ENCODE data around the gene PARD3. TPM values are rescaled to one million over a fixed set of nuclear protein-coding genes. Genes with fewer than 3 reads are reported as not detected.

Gene PARD3
- total RNA-seq, 1 donor from 2014 or later, result 0.93 TPM

DNA sequence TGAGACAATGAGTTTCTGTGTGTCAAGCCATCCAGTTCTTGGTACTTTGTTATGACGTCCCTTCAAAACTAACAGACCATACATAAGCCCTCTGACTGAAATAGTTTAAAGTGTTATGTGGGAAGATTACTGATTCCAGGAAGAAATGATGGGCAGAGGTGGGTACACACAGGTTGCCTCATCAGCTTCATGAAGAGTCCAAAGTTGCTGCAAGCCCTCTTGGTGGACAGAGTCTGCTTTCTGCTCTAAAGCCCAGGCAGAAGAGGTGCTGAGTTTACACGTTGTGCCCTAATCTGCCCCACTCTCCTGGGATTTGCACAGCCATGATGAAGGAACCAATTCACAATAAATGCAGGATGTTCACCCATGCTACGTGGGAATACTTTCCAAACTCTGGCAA lies 187.4 kb downstream of the PARD3 start:
- intact Hi-C loops (cut with micrococcal nuclease), result no loop called here

DNA sequence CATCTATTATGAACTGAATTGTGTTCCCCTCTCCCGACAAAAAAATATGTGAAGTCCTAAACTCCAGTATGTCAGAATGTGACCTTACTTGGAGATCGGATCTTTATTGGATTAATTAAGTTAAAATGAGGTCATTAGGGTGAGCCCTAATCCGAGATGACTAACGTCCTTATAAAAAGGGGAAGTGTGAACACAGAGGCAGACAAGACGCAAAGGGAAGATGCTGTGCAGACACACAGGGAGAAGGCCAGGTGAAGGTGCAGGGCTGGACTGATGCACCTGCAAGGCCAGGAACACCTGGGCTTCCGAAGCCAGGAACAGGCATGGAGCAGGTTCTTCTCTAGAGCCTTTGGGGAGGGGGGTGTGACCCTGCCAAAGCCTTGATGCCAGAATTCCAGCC lies 187.8 kb downstream of the PARD3 start:
- intact Hi-C loops (cut with micrococcal nuclease), result no loop called here

DNA sequence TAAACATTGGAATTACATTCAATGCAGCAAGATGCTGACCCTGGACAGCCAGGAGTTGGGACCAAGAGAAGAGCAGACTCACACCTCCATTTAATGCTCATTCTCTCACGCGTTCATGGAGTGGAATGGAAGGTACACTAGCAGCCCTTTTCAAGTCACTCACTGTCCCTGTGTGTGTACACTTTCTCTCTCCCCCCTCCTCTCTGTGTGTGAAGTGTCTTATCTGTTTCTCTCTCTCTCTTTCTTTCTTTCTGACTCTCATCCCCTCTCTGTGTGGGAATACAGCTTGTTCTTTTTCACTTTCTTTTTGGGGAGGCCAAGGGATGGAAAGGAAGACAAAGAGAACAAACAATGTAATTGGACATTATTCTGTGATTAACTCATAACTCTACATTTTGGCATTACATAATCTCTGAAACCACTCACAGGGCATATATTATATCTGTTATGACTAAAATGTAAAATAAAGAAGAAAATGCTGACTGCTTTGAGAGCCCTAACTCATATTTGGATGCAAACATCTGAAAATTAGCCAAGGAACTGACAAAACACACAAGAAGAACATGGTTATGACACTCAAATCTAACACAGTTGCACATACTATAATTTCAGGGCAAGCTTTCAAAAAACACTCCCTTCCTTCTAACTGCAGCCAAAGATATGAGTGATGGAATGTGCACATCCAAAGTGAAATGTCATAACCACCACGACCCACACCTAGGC lies 188.8 kb downstream of the PARD3 start:
- intact Hi-C loops (cut with micrococcal nuclease), result no loop called here

DNA sequence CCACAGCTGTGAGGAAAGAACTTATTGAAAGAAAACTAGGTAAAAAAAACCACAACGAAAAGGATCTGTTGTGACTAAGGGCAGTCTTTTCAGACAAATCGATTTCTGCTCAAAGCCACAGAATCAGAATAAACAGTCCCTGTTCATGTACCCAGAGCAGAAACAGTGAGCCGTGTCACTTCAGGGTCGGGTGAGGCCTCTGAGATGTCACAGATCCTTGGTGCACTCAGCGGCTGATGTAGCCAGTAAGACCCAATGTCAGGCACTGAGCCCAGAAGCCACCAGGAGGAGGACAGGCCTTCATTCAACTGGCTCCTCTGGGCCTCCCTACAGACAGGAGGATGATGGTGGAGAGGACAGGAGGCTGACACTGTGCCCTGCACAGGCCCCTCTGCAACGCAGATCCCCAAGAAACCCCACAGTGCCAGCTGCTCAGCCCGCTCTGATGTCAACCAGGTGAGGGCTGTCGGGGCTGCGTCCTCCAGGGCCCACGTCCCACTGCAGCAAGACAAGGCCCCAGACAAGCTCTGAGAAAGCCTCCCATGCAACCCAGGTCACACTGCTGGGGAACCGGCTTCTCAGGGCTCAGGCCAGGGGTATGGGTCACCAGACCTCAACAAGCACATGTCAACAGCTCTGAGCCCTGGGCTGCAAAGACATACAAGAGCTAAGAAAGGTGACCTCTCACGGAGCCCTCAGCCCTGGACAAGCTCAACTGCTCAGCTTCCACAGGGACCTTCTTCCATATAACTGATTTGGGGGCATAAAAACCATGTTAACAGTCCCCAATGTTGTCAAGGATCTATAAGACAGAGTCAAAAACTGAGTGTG lies 190.6 kb downstream of the PARD3 start:
- intact Hi-C loops (cut with micrococcal nuclease), result no loop called here

DNA sequence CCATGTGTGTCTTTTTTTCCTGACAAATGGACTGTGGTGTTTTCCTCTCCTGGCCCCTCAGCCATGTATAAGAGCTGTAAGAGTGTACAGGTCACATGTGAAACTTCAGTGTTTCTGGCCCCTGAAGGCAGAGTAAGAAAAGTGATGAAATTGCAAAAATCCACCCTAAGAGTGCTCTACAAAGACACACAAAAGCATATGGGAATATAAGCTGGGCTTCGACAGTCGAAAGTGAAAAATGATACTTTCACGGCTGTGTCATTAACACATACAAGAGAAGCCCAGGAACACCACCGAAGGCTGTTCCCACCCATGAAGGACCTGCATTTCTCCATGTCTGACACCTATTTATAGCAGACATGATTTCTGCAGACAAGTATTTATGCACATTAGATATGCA lies 192.2 kb downstream of the PARD3 start:
- intact Hi-C loops (cut with micrococcal nuclease), result no loop called here

DNA sequence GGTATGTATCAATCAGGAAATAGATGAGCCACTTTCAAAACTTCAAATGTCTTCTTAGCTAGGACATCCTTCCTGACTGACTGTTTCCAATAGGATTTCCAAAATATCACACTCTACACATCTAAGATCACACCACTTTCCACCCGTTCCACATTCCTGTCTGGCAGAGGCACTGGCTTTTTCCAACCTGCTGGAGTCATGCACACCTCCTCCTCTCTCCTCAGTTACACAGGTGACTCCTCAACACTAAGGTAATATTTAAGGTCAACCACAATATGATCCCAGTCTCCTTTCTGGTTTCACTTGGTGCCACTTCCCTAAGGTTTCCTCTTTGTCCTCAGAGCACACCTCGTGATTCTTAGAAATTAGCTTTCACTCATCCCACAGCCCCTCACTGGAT lies 196.5 kb downstream of the PARD3 start:
- intact Hi-C loops (cut with micrococcal nuclease), result no loop called here

DNA sequence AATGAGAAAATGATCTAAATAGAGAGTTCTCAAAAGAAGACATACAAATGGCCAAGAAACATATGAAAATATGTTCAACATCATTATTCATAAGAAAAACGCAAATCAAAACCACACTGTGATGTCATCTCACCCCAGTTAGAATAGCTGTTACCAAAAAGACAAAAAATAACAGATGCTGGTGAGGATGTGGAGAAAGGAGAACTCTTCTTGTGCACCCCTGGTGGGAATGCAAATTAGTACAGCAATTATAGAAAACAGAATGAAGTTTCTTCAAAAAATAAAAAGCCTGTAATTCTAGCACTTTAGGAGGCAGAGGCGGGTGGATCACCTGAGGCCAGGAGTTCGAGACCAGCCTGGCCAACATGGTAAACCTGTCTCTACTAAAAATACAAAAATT lies 199.3 kb downstream of the PARD3 start:
- intact Hi-C loops (cut with micrococcal nuclease), result no loop called here

DNA sequence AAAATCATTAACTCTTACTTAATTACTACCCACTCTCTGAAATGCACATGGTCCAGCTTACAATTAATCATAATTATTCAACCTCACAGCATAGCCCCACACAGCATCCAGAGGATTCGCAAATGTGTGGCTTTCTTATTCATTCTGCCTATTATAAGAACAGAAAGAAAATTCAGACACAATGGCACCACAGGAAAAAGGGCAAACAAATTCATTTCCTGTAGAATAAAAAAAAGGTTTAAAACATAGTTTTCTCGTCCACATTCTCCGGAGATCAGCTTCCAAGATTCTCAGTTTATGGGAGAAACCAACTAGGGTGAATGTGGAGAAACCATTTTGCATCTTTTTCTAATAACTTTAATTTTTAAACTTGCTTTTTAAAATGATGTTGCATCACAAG lies 201.6 kb downstream of the PARD3 start:
- intact Hi-C loops (cut with micrococcal nuclease), result no loop called here

DNA sequence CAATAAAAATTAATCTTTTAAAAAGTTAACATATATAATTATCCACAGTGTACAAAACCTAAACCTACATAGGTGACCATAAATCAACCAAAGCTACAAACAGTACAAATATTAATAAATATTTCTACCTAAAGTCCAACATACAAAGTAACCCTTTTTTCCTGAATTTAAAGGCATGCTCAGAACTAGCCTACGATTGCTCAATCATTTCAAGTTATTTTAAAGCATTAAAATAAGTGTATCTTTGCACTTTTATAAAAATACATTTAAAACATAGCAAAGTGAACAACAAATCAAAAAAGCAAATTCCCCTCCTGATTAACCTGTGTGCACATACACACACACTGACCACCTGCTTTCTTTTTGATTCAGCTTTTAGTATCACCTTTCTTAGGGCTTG lies 202.2 kb downstream of the PARD3 start:
- intact Hi-C loops (cut with micrococcal nuclease), result no loop called here

DNA sequence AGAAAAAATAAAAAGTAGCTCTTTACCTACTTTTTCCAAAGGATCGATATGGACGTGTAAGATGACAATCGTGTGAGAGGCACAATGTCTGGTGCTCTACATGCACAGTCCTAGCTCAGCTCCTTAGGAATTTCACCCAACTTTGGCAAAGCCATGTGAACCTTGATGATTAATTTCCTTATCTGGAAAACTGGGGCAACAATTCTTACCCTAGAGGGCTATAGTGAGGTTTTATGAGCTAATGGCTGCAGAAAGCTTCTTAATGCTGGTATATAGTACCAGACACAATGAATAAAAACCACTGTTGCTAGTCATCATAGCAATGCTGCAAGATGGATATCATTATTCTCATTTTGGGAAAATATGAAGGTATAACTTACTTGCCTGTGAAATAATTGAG lies 202.7 kb downstream of the PARD3 start:
- intact Hi-C loops (cut with micrococcal nuclease), result no loop called here

DNA sequence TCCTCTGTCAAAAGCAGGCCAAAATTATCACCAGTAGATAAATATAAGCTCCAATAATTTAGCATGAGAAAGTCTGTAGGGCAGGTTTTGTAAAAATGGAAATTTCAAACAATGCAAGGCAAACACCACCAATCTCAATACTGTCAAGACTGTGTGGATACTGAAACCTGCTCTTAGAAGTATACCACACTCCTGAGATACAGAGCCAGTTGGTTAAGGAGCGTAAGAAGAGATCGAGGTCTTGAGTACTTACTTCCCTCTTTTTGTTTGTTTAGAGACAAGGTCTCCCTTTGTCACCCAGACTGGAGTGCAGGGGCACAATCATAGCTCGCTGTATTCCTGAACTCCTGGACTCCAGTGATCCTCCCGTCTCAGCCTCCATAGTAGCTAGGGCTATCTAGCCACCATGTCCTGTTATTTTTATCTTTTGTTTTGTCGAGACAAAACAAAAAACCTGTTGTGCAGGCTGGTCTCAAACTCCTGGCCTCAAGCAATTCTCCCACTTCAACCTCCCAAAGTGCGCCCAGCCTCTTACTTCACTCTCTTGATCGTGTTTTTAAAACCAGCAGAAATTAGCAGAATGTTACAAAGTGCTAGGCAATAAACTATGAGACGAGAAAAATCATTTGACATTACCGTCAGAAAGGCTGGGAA lies 205.7 kb downstream of the PARD3 start:
- intact Hi-C loops (cut with micrococcal nuclease), result no loop called here

DNA sequence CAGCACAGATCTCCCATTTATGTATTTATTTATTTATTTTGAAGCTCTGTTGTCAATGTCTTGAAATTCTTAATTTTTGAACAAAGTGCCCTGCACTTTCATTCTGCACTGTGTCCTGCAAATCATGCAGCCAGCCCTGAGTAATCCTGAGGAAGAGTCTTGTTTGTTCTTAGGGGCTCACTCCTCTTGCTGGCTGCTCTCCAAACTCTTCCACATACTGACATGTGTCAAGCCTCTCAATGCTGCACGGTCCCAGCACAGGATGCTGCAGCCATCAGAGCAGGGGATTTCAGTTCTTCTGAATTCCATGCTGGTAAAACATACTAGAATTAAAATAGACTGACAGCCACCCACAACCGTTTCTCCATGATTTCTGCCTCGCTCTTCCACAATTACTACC lies 207.2 kb downstream of the PARD3 start:
- intact Hi-C loops (cut with micrococcal nuclease), result no loop called here

DNA sequence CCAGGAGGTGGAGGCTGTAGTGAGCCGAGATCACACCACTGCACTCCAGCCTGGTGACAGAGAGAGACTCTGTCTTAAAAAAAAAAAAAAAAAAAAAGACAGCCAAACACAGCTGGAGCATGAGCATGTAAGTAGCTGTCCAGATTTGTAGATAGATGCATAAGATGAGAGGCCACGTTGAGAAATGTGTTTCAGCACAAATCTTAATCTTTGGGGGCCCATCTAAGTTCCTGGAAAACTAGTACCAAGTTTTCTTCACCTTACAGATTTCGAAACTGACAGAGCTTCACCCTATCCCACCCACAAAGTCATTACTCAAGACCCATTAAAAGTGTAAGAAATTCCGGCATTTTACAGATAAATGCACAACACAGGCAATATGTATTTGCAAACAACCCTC lies 208.2 kb downstream of the PARD3 start:
- intact Hi-C loops (cut with micrococcal nuclease), result no loop called here

DNA sequence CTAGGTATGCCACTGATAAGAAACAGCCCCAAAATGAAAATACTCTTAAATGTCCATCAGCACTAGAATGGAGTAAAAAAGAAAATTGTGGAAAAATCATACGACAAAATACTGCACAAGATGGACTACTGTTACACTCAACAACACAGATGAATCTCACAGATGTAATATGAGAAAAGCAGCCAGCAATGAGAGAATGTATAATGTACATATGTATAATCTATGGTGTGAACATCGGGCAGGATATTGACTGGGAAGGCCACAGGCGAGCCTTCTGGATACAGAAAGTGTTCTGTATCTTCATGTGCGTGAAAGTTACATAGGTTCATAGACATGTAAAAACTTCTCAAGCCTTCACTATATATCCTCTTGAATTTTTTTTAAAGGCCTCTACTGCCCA lies 212.6 kb downstream of the PARD3 start:
- intact Hi-C loops (cut with micrococcal nuclease), result no loop called here

DNA sequence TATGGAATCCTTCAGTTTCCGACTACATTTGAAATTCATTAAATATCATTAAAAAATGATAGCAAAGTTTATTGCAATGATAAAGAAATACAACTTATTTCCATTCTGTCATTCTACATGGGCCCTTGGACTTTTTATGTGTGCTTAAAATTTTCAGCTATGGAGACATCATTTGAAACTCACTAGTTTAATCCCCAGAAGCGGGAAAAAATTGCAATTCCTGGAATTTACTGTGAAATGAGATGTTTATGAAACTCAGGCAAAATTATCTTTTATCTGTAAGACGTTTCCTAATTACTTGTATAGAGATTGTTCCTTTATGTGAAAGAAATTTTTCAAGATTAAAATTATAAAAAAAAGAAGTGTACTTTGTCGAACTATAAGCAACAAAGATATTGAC lies 213.4 kb downstream of the PARD3 start:
- intact Hi-C loops (cut with micrococcal nuclease), result no loop called here

DNA sequence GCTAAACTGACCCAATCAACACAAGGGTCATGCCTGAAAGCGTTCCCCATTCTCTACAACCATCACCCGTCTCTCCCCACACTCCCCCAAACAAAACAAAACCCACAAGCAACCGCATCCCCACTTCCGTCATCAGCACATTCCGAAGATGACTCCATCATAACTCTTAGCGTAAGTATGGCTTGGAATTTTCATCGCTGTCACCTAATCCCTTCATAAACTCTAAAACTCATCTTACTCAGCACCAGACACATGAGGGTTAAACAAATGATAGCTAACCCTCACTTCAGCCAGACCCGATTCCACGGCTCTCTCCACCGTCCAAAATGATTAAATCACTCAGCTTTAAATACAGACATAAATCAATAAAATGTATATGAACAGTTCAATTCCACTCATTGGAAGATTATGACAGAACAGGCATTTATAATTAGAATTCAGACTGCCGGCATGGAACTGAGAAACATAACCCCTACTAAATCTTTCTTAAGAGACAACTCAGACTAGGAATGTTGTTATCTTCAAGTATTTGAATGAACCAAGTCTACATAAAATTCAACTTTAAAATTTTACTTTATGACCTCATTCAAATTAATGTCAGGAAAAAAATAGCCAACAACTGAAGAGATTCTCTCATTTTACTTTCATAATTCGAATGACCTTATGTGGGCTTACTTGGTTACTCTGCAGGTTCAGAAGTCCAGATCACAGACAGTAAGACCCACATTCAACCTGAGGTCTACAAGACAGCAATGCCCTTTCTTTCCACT lies 215.9 kb downstream of the PARD3 start:
- intact Hi-C loops (cut with micrococcal nuclease), result no loop called here

DNA sequence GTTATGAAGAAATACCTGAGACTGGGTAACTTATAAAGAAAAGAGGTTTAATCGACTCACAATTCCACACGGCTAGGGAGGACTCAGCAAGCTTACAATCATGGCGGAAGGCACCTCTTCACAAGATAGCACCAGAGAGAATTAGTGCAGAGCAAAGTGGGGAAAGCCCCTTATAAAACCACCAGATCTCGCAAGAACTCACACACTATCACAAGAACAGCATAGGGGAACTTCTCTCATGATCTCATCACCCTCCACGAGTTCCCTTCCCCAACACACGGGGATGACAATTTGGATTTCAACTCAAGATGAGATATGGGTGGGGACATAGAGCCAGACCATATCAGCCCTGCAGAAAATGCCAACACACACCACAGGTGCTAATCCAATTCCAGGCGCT lies 218.7 kb downstream of the PARD3 start:
- intact Hi-C loops (cut with micrococcal nuclease), result no loop called here

DNA sequence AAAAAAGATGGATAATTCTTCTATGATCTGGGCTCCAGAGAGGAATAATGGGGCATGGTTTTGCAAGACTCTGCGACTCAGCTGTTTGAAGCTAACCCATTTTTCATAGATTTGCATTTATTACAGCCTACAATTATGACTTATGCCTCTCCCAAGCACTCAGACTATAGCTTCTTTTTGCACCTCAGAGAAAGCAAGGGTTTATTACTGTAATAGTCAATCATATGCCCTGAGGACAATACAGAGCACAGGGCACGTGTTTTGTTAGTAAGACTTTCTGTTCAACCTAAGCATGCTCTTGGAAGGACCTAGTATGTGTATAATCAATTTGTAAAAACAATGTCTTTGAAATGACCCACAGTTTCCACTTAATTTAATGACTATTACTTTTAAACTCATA lies 221.2 kb downstream of the PARD3 start:
- intact Hi-C loops (cut with micrococcal nuclease), result no loop called here

DNA sequence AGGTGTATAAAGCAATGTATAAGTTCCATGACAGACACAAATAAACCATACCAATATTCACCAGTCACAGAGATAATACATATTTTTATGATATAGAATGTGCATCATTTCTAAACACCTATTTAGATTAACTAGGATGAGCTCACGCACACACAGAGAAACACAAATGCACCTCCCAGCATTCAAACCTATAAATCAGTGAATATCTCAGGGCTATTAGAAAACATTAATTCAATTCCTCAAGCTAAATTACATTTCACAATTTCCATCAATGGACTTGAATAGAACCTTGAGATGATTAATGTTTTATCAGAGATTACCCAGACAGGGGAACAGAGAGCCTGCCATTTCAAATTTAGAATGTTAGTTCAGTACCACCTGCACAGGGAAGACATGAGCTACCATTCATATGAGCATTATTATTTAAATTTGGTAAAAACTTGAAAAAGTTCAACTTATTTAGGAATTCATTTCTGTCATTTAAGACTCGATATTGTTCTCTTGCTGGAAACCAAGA lies 221.7 kb downstream of the PARD3 start:
- intact Hi-C loops (cut with micrococcal nuclease), result no loop called here

DNA sequence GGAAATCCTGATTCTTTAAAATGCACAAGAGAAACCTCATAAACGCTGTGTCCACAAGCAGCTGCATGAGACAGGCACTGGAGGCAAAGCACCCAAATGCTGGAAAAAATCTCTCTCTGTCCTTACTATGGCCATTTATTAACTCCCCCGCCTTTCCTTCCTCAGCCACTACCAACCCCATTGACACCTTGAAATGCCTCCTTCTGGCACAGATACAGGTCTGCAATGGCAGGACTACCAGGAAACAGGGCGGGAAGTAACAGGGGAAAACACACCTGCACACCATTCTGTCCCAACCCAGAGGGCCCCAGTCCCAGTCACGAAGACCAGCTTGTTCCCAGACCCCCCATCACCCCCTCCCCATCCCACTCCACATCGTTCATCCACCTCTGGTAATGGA lies 224.3 kb downstream of the PARD3 start:
- intact Hi-C loops (cut with micrococcal nuclease), result no loop called here

DNA sequence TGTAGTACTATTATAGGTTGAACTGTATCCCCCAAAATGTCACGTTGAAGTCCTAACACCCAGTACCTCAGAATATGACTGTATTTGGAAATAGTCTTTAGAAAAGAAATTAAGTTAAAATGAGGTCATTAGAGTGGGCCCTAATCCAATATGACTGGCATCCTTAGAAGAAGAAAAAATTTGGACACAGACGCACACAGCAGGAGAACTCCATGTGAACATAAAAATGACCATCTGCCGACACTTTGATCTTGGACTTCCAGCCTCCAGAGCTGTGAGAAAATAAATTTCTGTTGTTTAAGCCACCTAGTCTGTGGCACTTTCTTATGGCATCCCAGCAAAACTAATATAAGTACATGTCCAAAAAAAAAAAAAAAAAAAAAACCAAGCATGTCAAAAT lies 225.8 kb downstream of the PARD3 start:
- intact Hi-C loops (cut with micrococcal nuclease), result no loop called here

DNA sequence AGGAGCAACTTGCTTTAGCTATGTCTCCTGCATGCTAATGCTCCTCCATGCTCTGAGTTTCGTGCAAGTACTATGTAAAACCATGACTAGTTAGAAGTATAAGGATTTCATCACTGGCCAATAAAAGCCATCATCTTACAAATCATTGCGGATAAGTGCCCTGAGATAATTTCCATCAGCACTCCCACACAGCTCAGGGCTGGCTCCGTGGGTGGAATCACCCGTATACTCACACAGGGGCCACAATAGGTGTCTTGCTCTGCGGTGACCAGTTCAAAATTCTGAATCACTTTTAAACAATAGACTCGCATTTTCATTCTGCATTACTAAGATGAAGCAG lies 227.4 kb downstream of the PARD3 start:
- intact Hi-C loops (cut with micrococcal nuclease), result no loop called here
